ENCODE measurements around the gene ZSWIM8.
"Not testable (repeated sequence)": the region's sequence is repeated elsewhere in the genome, so short reads cannot be mapped to it uniquely, and the experiment has no call there.

DNA sequence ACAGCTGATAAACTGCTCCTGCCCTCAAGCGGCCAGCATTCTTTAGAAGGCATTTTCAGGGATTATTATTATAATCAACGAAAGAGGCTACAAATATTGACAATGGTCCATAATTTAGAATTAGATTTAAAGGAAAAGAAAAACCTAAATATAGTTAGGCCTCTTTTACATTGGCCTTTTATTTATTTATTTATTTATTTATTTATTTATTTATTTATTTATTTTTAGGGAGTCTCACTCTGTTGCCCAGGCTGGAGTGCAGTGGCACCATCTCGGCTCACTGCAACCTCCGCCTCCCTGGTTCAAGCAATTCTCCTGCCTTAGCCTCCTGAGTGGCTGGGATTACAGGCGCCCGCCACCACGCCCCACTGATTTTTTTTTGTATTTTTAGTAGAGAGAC lies 43.7 kb downstream of the ZSWIM8 start:
- TF ChIP-seq, protein P1, sequence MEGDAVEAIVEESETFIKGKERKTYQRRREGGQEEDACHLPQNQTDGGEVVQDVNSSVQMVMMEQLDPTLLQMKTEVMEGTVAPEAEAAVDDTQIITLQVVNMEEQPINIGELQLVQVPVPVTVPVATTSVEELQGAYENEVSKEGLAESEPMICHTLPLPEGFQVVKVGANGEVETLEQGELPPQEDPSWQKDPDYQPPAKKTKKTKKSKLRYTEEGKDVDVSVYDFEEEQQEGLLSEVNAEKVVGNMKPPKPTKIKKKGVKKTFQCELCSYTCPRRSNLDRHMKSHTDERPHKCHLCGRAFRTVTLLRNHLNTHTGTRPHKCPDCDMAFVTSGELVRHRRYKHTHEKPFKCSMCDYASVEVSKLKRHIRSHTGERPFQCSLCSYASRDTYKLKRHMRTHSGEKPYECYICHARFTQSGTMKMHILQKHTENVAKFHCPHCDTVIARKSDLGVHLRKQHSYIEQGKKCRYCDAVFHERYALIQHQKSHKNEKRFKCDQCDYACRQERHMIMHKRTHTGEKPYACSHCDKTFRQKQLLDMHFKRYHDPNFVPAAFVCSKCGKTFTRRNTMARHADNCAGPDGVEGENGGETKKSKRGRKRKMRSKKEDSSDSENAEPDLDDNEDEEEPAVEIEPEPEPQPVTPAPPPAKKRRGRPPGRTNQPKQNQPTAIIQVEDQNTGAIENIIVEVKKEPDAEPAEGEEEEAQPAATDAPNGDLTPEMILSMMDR (IDR thresholded peaks at IDR 0.05), result not testable (repeated sequence)
- not testable (repeated sequence) for TF ChIP-seq POLR2A (IDR thresholded peaks at IDR 0.05); EP300 (IDR thresholded peaks at IDR 0.05; ENCODE audit: low read depth)
